GM12872 (cell line): ENCODE results near the gene CDH13.

Source experiments
- CTCF ChIP-seq: IDR thresholded peaks from 3 replicates; pipeline ENCODE4 v1.5.1; 2011; ENCODE audit warnings: low read depth, mild to moderate bottlenecking, low read length, moderate library complexity; ENCODE audit not compliant: insufficient read depth

Gene CDH13

GRCh38 chr16:82605863-82606620 is 20.7 kb upstream of the CDH13 start:
- TF ChIP-seq CTCF = no peak

GRCh38 chr16:82609140-82609539 is 17.6 kb upstream of the CDH13 start:
- no peak for TF ChIP-seq CTCF

- TF ChIP-seq CTCF = no peak
Observed at GRCh38 chr16:82612263-82612662, 14.5 kb upstream of the CDH13 start.

GRCh38 chr16:82616356-82616755 is 10.4 kb upstream of the CDH13 start:
- TF ChIP-seq CTCF = no peak

GRCh38 chr16:82621781-82622180 is 5.0 kb upstream of the CDH13 start:
- TF ChIP-seq CTCF = no peak

GRCh38 chr16:82623241-82623640 is 3.5 kb upstream of the CDH13 start:
- no peak for TF ChIP-seq CTCF

- TF ChIP-seq CTCF = no peak
Observed at GRCh38 chr16:82625066-82625968, 1.5 kb upstream of the CDH13 start.
